HCT116 (cell line): ENCODE results near the gene SOBP. TPM values are rescaled to one million over a fixed set of nuclear protein-coding genes. Genes with fewer than 3 reads are reported as not detected.

Source experiments
- ATAC-seq: fragments of 200-7000 bp; cut with Tn5 transposase; 2 replicates; pipeline ENCODE4 v1.9.1; 2020; ENCODE audit warnings: mild to moderate bottlenecking, moderate library complexity
- BruUV-seq: library from RNA; stranded (reverse); fragments of 400-500 nt; replicated peaks from 2 replicates; lab custom pipeline; 2021; lab: Mats Ljungman, UMichigan
- CTCF ChIA-PET: fragments of 300-600 bp; sonication (Branson Sonifier 250); formaldehyde crosslinking; loops from one replicate; lab custom pipeline; 2021; ENCODE audit warnings: antibody characterized with exemption; lab: Charles Lee
- POLR2A ChIA-PET: fragments of 300-600, 350-600 bp; sonication (Branson Sonifier 250); formaldehyde crosslinking; loops from one replicate; lab custom pipeline; 2021; ENCODE audit warnings: antibody characterized with exemption; lab: Charles Lee
- RAD21 ChIA-PET, 2 experiments: fragments of 300-600 bp; sonication (Branson Sonifier 250); formaldehyde crosslinking; loops; one replicate each; lab custom pipeline; 2023; ENCODE audit warnings: low total read pairs in 2 of 2; ENCODE audit not compliant: uncharacterized antibody in 2 of 2, unreplicated experiment in 2 of 2, low non-redundant PET in 1 of 2; lab: Charles Lee
- DNase-seq: peaks from one replicate; pipeline ENCODE4 v3.0.0-alpha.2; 2010; ENCODE audit warnings: low read depth, low spot score
- H2AFZ ChIP-seq: fragments of 200-600 bp; shearing (Covaris generic), sonication (generic); 2 replicates; pipeline ENCODE4 v1.6.1; 2017; ENCODE audit warnings: low read depth, mixed run types, mixed read lengths, antibody characterized with exemption, low read length; ENCODE audit not compliant: poor library complexity, severe bottlenecking
- H3K27ac ChIP-seq: 2 replicates; pipeline ENCODE4 v1.5.1; 2012; ENCODE audit warnings: low read depth, low read length
- H3K27me3 ChIP-seq: fragments of 200-600 bp; sonication (generic); 2 replicates; pipeline ENCODE4 v1.6.1; 2016; ENCODE audit warnings: mixed run types, low read length, mixed read lengths; ENCODE audit not compliant: insufficient read depth
- H3K36me3 ChIP-seq, 2 experiments: fragments of 200-500 bp in 1 of 2; fragments of 200-600 bp in 1 of 2; sonication (Bioruptor generic) in 1 of 2; sonication (generic) in 1 of 2; 2 replicates each; pipeline versions ENCODE4 v1.5.1 to v1.6.1; 2014 to 2016; ENCODE audit warnings: low read length in 2 of 2, inconsistent platforms in 1 of 2, mixed read lengths in 1 of 2, mixed run types in 1 of 2; ENCODE audit not compliant: insufficient read depth in 2 of 2, control insufficient read depth in 1 of 2
- H3K4me1 ChIP-seq, 2 experiments: fragments of 200-600 bp in 1 of 2; sonication (generic) in 1 of 2; 2 replicates each; pipeline versions ENCODE4 v1.5.1 to v1.6.1; 2012 to 2017; ENCODE audit warnings: low read length in 2 of 2, inconsistent platforms in 1 of 2, mild to moderate bottlenecking in 1 of 2, mixed read lengths in 1 of 2, mixed run types in 1 of 2, moderate library complexity in 1 of 2; ENCODE audit not compliant: insufficient read depth in 2 of 2, control insufficient read depth in 1 of 2
- H3K4me2 ChIP-seq: fragments of 200-600 bp; sonication (generic); 2 replicates; pipeline ENCODE4 v1.6.1; 2017; ENCODE audit warnings: mixed run types, low read length, mixed read lengths
- H3K4me3 ChIP-seq, 2 experiments: fragments of 200-600 bp in 1 of 2; sonication (generic) in 1 of 2; replicated peaks in 1 of 2; 2 replicates each; pipeline ENCODE4 v1.5.1; 2011 to 2016; ENCODE audit warnings: low read length in 2 of 2, control low read depth in 1 of 2, low read depth in 1 of 2, mild to moderate bottlenecking in 1 of 2, mixed read lengths in 1 of 2, mixed run types in 1 of 2
- H3K79me2 ChIP-seq: fragments of 200-600 bp; sonication (generic); 2 replicates; pipeline ENCODE4 v1.6.1; 2017; ENCODE audit warnings: mild to moderate bottlenecking, mixed run types, low read length, moderate library complexity, mixed read lengths; ENCODE audit not compliant: insufficient read depth
- H3K9ac ChIP-seq: fragments of 200-600 bp; sonication (generic); 2 replicates; pipeline ENCODE4 v1.6.1; 2016; ENCODE audit warnings: low read length, mixed read lengths
- H3K9me2 ChIP-seq: fragments of 200-600 bp; sonication (generic), shearing (Covaris generic); 2 replicates; pipeline ENCODE4 v1.6.1; 2017; ENCODE audit warnings: mixed run types, mild to moderate bottlenecking, moderate library complexity; ENCODE audit not compliant: insufficient read depth
- H3K9me3 ChIP-seq, 2 experiments: fragments of 200-500 bp in 1 of 2; fragments of 200-600 bp in 1 of 2; sonication (Bioruptor generic) in 1 of 2; sonication (generic) in 1 of 2; 2 replicates each; pipeline ENCODE4 v1.6.1; 2014 to 2017; ENCODE audit warnings: low read length in 2 of 2, mixed read lengths in 2 of 2, inconsistent platforms in 1 of 2, low read depth in 1 of 2, mild to moderate bottlenecking in 1 of 2, mixed run types in 1 of 2, moderate library complexity in 1 of 2; ENCODE audit not compliant: control insufficient read depth in 1 of 2, insufficient read depth in 1 of 2
- H4K20me1 ChIP-seq: fragments of 200-600 bp; sonication (generic), shearing (Covaris generic); 2 replicates; pipeline ENCODE4 v1.6.1; 2017; ENCODE audit warnings: mixed run types, mild to moderate bottlenecking, moderate library complexity; ENCODE audit not compliant: insufficient read depth
- ATF3 ChIP-seq: IDR thresholded peaks from 2 replicates; pipeline ENCODE4 v1.6.1; 2012
- CEBPB ChIP-seq: IDR thresholded peaks from 2 replicates; pipeline ENCODE4 v1.6.1; 2012; ENCODE audit warnings: low read depth
- EGR1 ChIP-seq: IDR thresholded peaks from 2 replicates; pipeline ENCODE4 v1.6.1; 2012; ENCODE audit warnings: low read depth
- EZH2 ChIP-seq: fragments of 200-600 bp; sonication (generic); IDR thresholded peaks from 2 replicates; pipeline ENCODE4 v1.6.1; 2017; ENCODE audit warnings: antibody characterized with exemption, mixed run types
- EZH2phosphoT487 ChIP-seq: fragments of 200-600 bp; IDR thresholded peaks from 2 replicates; pipeline ENCODE4 v1.6.1; 2018; ENCODE audit warnings: antibody characterized with exemption, borderline replicate concordance
- FOSL1 ChIP-seq: IDR thresholded peaks from 2 replicates; pipeline ENCODE4 v1.6.1; 2012; ENCODE audit warnings: low read depth
- MAX ChIP-seq: IDR thresholded peaks from 2 replicates; pipeline ENCODE4 v1.6.1; 2012
- POLR2A ChIP-seq: IDR thresholded peaks from 2 replicates; pipeline ENCODE4 v1.7.0; 2011; ENCODE audit warnings: borderline replicate concordance; ENCODE audit not compliant: insufficient read depth, insufficient read length; ENCODE audit errors: extremely low read depth
- POLR2AphosphoS5 ChIP-seq: IDR thresholded peaks from 2 replicates; pipeline ENCODE4 v1.6.1; 2011; ENCODE audit warnings: mild to moderate bottlenecking, low read depth, low read length, moderate library complexity
- RAD21 ChIP-seq: IDR thresholded peaks from 2 replicates; pipeline ENCODE4 v1.6.1; 2012; ENCODE audit warnings: low read depth, mild to moderate bottlenecking
- REST ChIP-seq: IDR thresholded peaks from 2 replicates; pipeline ENCODE4 v1.6.1; 2012; ENCODE audit warnings: low read depth
- SIN3A ChIP-seq: IDR thresholded peaks from 2 replicates; pipeline ENCODE4 v1.6.1; 2012; ENCODE audit warnings: low read depth
- YY1 ChIP-seq: IDR thresholded peaks from 2 replicates; pipeline ENCODE4 v1.6.1; 2011; ENCODE audit warnings: low read length, low read depth, moderate library complexity, mild to moderate bottlenecking; ENCODE audit not compliant: insufficient replicate concordance; ENCODE audit errors: extremely low read depth
- ZBTB33 ChIP-seq: IDR thresholded peaks from 2 replicates; pipeline ENCODE4 v1.6.1; 2011; ENCODE audit warnings: mild to moderate bottlenecking, low read length, moderate library complexity; ENCODE audit not compliant: insufficient replicate concordance; ENCODE audit errors: extremely low read depth
- ZFX ChIP-seq: fragments of 450-650 bp; IDR thresholded peaks from 2 replicates; pipeline ENCODE4 v1.6.1; 2017
- ZNF274 ChIP-seq: fragments of 200-500 bp; sonication (Bioruptor generic); IDR thresholded peaks from 2 replicates; pipeline ENCODE4 v1.6.1; 2014; ENCODE audit warnings: mild to moderate bottlenecking, low read depth, low read length, inconsistent platforms
- intact Hi-C: fragments of 100-400 bp; cut with micrococcal nuclease; formaldehyde crosslinking; loops from 2 replicates; pipeline ENCODE4 v1.10.0; 2022
- total RNA-seq: library from RNA; stranded (reverse); gene quantifications from one replicate; pipeline ENCODE4 v1.2.1, GENCODE V29; 2021; ENCODE audit not compliant: unreplicated experiment
- TF ChIP-seq, protein P1 (sequence below), 3 experiments: fragments of 200-600 bp in 1 of 3; sonication (generic) in 1 of 3; IDR thresholded peaks in 2 of 3; conservative IDR thresholded peaks in 1 of 3; 2 replicates each; pipeline ENCODE4 v1.5.1; 2012 to 2017; ENCODE audit warnings: low read depth in 2 of 3, low read length in 2 of 3, antibody characterized with exemption in 1 of 3, borderline replicate concordance in 1 of 3, control low read depth in 1 of 3, mild to moderate bottlenecking in 1 of 3, mixed read lengths in 1 of 3, mixed run types in 1 of 3, moderate library complexity in 1 of 3; ENCODE audit not compliant: insufficient read depth in 1 of 3

Gene SOBP
- total RNA-seq, 1 experiment from 2014 or later = 2.6 TPM

- H3K4me2 ChIP-seq = no peak overlapping the region
- H2AFZ ChIP-seq = no peak overlapping the region
- ATAC-seq = no peak
- no peak for DNase-seq
- H3K27me3 ChIP-seq = no peaks in the 10 kb centered on the region
- TF ChIP-seq ZNF274 = no peak
- no peak for TF ChIP-seq EZH2phosphoT487
- TF ChIP-seq EZH2 = no peak
- no peak for TF ChIP-seq ATF3
- TF ChIP-seq CEBPB = no peak
- no peak for TF ChIP-seq YY1
- no peak for TF ChIP-seq EGR1
- TF ChIP-seq SIN3A = no peak
- TF ChIP-seq POLR2AphosphoS5 = no peak
- TF ChIP-seq, protein P1, sequence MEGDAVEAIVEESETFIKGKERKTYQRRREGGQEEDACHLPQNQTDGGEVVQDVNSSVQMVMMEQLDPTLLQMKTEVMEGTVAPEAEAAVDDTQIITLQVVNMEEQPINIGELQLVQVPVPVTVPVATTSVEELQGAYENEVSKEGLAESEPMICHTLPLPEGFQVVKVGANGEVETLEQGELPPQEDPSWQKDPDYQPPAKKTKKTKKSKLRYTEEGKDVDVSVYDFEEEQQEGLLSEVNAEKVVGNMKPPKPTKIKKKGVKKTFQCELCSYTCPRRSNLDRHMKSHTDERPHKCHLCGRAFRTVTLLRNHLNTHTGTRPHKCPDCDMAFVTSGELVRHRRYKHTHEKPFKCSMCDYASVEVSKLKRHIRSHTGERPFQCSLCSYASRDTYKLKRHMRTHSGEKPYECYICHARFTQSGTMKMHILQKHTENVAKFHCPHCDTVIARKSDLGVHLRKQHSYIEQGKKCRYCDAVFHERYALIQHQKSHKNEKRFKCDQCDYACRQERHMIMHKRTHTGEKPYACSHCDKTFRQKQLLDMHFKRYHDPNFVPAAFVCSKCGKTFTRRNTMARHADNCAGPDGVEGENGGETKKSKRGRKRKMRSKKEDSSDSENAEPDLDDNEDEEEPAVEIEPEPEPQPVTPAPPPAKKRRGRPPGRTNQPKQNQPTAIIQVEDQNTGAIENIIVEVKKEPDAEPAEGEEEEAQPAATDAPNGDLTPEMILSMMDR (IDR thresholded peaks at IDR 0.05 in 2 of 3, conservative IDR thresholded peaks at IDR 0.05 in 1 of 3; ENCODE audit: borderline replicate concordance in 1 of 3, insufficient read depth in 1 of 3, low read depth in 2 of 3, low read length in 2 of 3) = no peak
- TF ChIP-seq RAD21 = no peak
- TF ChIP-seq POLR2A = no peak
- TF ChIP-seq ZFX = no peak
- no peak for TF ChIP-seq FOSL1
- TF ChIP-seq REST = no peak
- TF ChIP-seq MAX = no peak
- no peak for TF ChIP-seq ZBTB33
- no peak overlapping the region for H3K4me3 ChIP-seq
- intact Hi-C loops = no loop called here
- no peak overlapping the region for H3K27ac ChIP-seq
- no peaks in the 10 kb centered on the region for H3K9me3 ChIP-seq
- POLR2A ChIA-PET = no interaction called here
- CTCF ChIA-PET = no interaction called here
- H3K9me2 ChIP-seq = no peaks in the 10 kb centered on the region
- H3K4me1 ChIP-seq = no peaks in the 10 kb centered on the region
- H3K9ac ChIP-seq = no peak overlapping the region
- RAD21 ChIA-PET = no interaction called here
- H3K36me3 ChIP-seq = no peaks in the 10 kb centered on the region
- no peaks in the 10 kb centered on the region for H3K79me2 ChIP-seq
- BruUV-seq = no TSS peak
- H4K20me1 ChIP-seq = no peaks in the 10 kb centered on the region
Observed at GRCh38 chr6:107691062-107691751, 201.3 kb downstream of the SOBP start.
